ENCODE measurements around the gene PRPF40A.

The PRPF40A gene

GRCh38 chr2:152624805-152625204, 92.5 kb downstream of the PRPF40A start:
- no peaks in the 10 kb centered on the region for H3K4me1 ChIP-seq (ENCODE audit: control extremely low read depth in 1 of 4, control insufficient read depth in 4 of 4, insufficient read depth in 4 of 4, low read length in 3 of 4)

GRCh38 chr2:152623775-152624174, 93.5 kb downstream of the PRPF40A start:
- ChIA-PET POLR2A (no interaction called here), CTCF (interaction anchor here (0.8 to 6.7 kb wide), 6 partner anchors 10 to 448 kb away, joined by 3 to 35 read pairs (median 4); partner anchors contain the start of gene STAM2)
- Histone ChIP-seq H3K4me1 (ENCODE audit: control extremely low read depth in 1 of 4, control insufficient read depth in 4 of 4, insufficient read depth in 4 of 4, low read length in 3 of 4) (no peaks in the 10 kb centered on the region), H3K36me3 (ENCODE audit: control insufficient read depth in 4 of 4, insufficient read depth in 4 of 4, low read length in 3 of 4) (no peaks in the 10 kb centered on the region), H3K27ac (ENCODE audit: insufficient read depth in 1 of 2, low read depth in 1 of 2, low read length in 2 of 2, poor library complexity in 1 of 2, severe bottlenecking in 2 of 2) (no peak overlapping the region), H3K9me3 (ENCODE audit: control extremely low read depth in 1 of 5, control insufficient read depth in 4 of 5, insufficient read depth in 2 of 5, low read depth in 1 of 5, low read length in 4 of 5) (no peaks in the 10 kb centered on the region), H3K4me3 (ENCODE audit: control insufficient read depth in 1 of 7, extremely low read depth in 1 of 7, insufficient read depth in 4 of 7, low read depth in 2 of 7, low read length in 6 of 7) (no peak overlapping the region), H3K27me3 (replicated peaks in 2 of 5; ENCODE audit: control insufficient read depth in 4 of 5, insufficient read depth in 5 of 5, low read length in 4 of 5) (no peaks in the 10 kb centered on the region)
- no peak for DNase-seq
- no CpG with 5 or more reads among the region's 2 CpGs for WGBS (ENCODE audit: insufficient coverage)

More at GRCh38 chr2:152624805-152625204, 92.5 kb downstream of the PRPF40A start:
- no peak overlapping the region for H3K4me3 ChIP-seq (ENCODE audit: control insufficient read depth in 1 of 7, extremely low read depth in 1 of 7, insufficient read depth in 4 of 7, low read depth in 2 of 7, low read length in 6 of 7)
- H3K27me3 ChIP-seq (replicated peaks in 2 of 5; ENCODE audit: control insufficient read depth in 4 of 5, insufficient read depth in 5 of 5, low read length in 4 of 5), result no peaks in the 10 kb centered on the region
- peak in 1 of 3 donors; percentile 14 for DNase-seq
- no peak overlapping the region for H3K27ac ChIP-seq (ENCODE audit: insufficient read depth in 1 of 2, low read depth in 1 of 2, low read length in 2 of 2, poor library complexity in 1 of 2, severe bottlenecking in 2 of 2)
- no CpG with 5 or more reads among the region's 3 CpGs for WGBS (ENCODE audit: insufficient coverage)
- H3K9me3 ChIP-seq (ENCODE audit: control extremely low read depth in 1 of 5, control insufficient read depth in 4 of 5, insufficient read depth in 2 of 5, low read depth in 1 of 5, low read length in 4 of 5), result no peaks in the 10 kb centered on the region
- POLR2A ChIA-PET, result interaction anchor here (1.1 kb wide), 1 partner anchor 449 kb away, joined by 4 read pairs; the partner anchor contains the start of gene STAM2
- no peaks in the 10 kb centered on the region for H3K36me3 ChIP-seq (ENCODE audit: control insufficient read depth in 4 of 4, insufficient read depth in 4 of 4, low read length in 3 of 4)
- CTCF ChIA-PET, result interaction anchor here (4.6 to 6.7 kb wide), 2 partner anchors 11 to 12 kb away, joined by 28 to 35 read pairs; no protein-coding TSS in a partner anchor

GRCh38 chr2:152623076-152623740, 94.1 kb downstream of the PRPF40A start:
- WGBS (ENCODE audit: insufficient coverage), result 97% methylated on average over 12 of the region's 13 CpGs

GRCh38 chr2:152622219-152622618, 95.0 kb downstream of the PRPF40A start:
- CTCF ChIA-PET, result interaction anchor here (1.7 kb wide), 1 partner anchor 12 kb away, joined by 4 read pairs; no protein-coding TSS in a partner anchor
- Histone ChIP-seq H3K9me3 (ENCODE audit: control extremely low read depth in 1 of 5, control insufficient read depth in 4 of 5, insufficient read depth in 2 of 5, low read depth in 1 of 5, low read length in 4 of 5) (no peaks in the 10 kb centered on the region), H3K27me3 (replicated peaks in 2 of 5; ENCODE audit: control insufficient read depth in 4 of 5, insufficient read depth in 5 of 5, low read length in 4 of 5) (no peaks in the 10 kb centered on the region), H3K4me3 (ENCODE audit: control insufficient read depth in 1 of 7, extremely low read depth in 1 of 7, insufficient read depth in 4 of 7, low read depth in 2 of 7, low read length in 6 of 7) (no peak overlapping the region), H3K36me3 (ENCODE audit: control insufficient read depth in 4 of 4, insufficient read depth in 4 of 4, low read length in 3 of 4) (no peaks in the 10 kb centered on the region), H3K27ac (ENCODE audit: insufficient read depth in 1 of 2, low read depth in 1 of 2, low read length in 2 of 2, poor library complexity in 1 of 2, severe bottlenecking in 2 of 2) (no peak overlapping the region), H3K4me1 (ENCODE audit: control extremely low read depth in 1 of 4, control insufficient read depth in 4 of 4, insufficient read depth in 4 of 4, low read length in 3 of 4) (no peaks in the 10 kb centered on the region)
- WGBS (ENCODE audit: insufficient coverage), result no CpG with 5 or more reads among the region's 3 CpGs
- POLR2A ChIA-PET, result no interaction called here
- DNase-seq, result no peak

More at GRCh38 chr2:152623076-152623740, 94.1 kb downstream of the PRPF40A start:
- no peak for DNase-seq
- CTCF ChIA-PET, result interaction anchor here (0.8 to 6.7 kb wide), 5 partner anchors 10 to 447 kb away, joined by 3 to 35 read pairs (median 4); partner anchors contain the start of gene STAM2
- Histone ChIP-seq H3K4me1 (ENCODE audit: control extremely low read depth in 1 of 4, control insufficient read depth in 4 of 4, insufficient read depth in 4 of 4, low read length in 3 of 4) (no peaks in the 10 kb centered on the region), H3K4me3 (ENCODE audit: control insufficient read depth in 1 of 7, extremely low read depth in 1 of 7, insufficient read depth in 4 of 7, low read depth in 2 of 7, low read length in 6 of 7) (no peak overlapping the region), H3K27ac (ENCODE audit: insufficient read depth in 1 of 2, low read depth in 1 of 2, low read length in 2 of 2, poor library complexity in 1 of 2, severe bottlenecking in 2 of 2) (no peak overlapping the region), H3K36me3 (ENCODE audit: control insufficient read depth in 4 of 4, insufficient read depth in 4 of 4, low read length in 3 of 4) (no peaks in the 10 kb centered on the region), H3K27me3 (replicated peaks in 2 of 5; ENCODE audit: control insufficient read depth in 4 of 5, insufficient read depth in 5 of 5, low read length in 4 of 5) (no peaks in the 10 kb centered on the region), H3K9me3 (ENCODE audit: control extremely low read depth in 1 of 5, control insufficient read depth in 4 of 5, insufficient read depth in 2 of 5, low read depth in 1 of 5, low read length in 4 of 5) (no peaks in the 10 kb centered on the region)
- POLR2A ChIA-PET, result no interaction called here

- POLR2A ChIA-PET, result no interaction called here
- WGBS (ENCODE audit: insufficient coverage), result 100% methylated on average over 5 of the region's 9 CpGs
- Histone ChIP-seq H3K36me3 (ENCODE audit: control insufficient read depth in 4 of 4, insufficient read depth in 4 of 4, low read length in 3 of 4) (peaks cover 0 to 2% (median 0%) of the 10 kb centered on the region in 4 experiments), H3K9me3 (ENCODE audit: control extremely low read depth in 1 of 5, control insufficient read depth in 4 of 5, insufficient read depth in 2 of 5, low read depth in 1 of 5, low read length in 4 of 5) (no peaks in the 10 kb centered on the region), H3K4me1 (ENCODE audit: control extremely low read depth in 1 of 4, control insufficient read depth in 4 of 4, insufficient read depth in 4 of 4, low read length in 3 of 4) (no peaks in the 10 kb centered on the region), H3K27ac (ENCODE audit: insufficient read depth in 1 of 2, low read depth in 1 of 2, low read length in 2 of 2, poor library complexity in 1 of 2, severe bottlenecking in 2 of 2) (no peak overlapping the region), H3K27me3 (replicated peaks in 2 of 5; ENCODE audit: control insufficient read depth in 4 of 5, insufficient read depth in 5 of 5, low read length in 4 of 5) (no peaks in the 10 kb centered on the region), H3K4me3 (ENCODE audit: control insufficient read depth in 1 of 7, extremely low read depth in 1 of 7, insufficient read depth in 4 of 7, low read depth in 2 of 7, low read length in 6 of 7) (no peak overlapping the region)
- CTCF ChIA-PET, result interaction anchor here (0.6 to 1.4 kb wide), 3 partner anchors 45 to 693 kb away, joined by 3 to 4 read pairs (median 4); partner anchors contain the start of gene STAM2
- no peak for DNase-seq
Measured at GRCh38 chr2:152620985-152621384, 96.3 kb downstream of the PRPF40A start.

- no peak overlapping the region for H3K27ac ChIP-seq (ENCODE audit: insufficient read depth in 1 of 2, low read depth in 1 of 2, low read length in 2 of 2, poor library complexity in 1 of 2, severe bottlenecking in 2 of 2)
- ChIA-PET POLR2A (no interaction called here), CTCF (interaction anchor here (1.2 to 1.4 kb wide), 2 partner anchors 44 to 445 kb away, joined by 3 to 4 read pairs; partner anchors contain the start of gene STAM2)
- peaks cover 0 to 2% (median 0%) of the 10 kb centered on the region in 4 experiments for H3K36me3 ChIP-seq (ENCODE audit: control insufficient read depth in 4 of 4, insufficient read depth in 4 of 4, low read length in 3 of 4)
- H3K27me3 ChIP-seq (replicated peaks in 2 of 5; ENCODE audit: control insufficient read depth in 4 of 5, insufficient read depth in 5 of 5, low read length in 4 of 5), result no peaks in the 10 kb centered on the region
- no peak overlapping the region for H3K4me3 ChIP-seq (ENCODE audit: control insufficient read depth in 1 of 7, extremely low read depth in 1 of 7, insufficient read depth in 4 of 7, low read depth in 2 of 7, low read length in 6 of 7)
- no peaks in the 10 kb centered on the region for H3K4me1 ChIP-seq (ENCODE audit: control extremely low read depth in 1 of 4, control insufficient read depth in 4 of 4, insufficient read depth in 4 of 4, low read length in 3 of 4)
- no peaks in the 10 kb centered on the region for H3K9me3 ChIP-seq (ENCODE audit: control extremely low read depth in 1 of 5, control insufficient read depth in 4 of 5, insufficient read depth in 2 of 5, low read depth in 1 of 5, low read length in 4 of 5)
- 98% methylated on average over 6 of the region's 7 CpGs for WGBS (ENCODE audit: insufficient coverage)
- DNase-seq, result no peak
Measured at GRCh38 chr2:152620208-152620607, 97.1 kb downstream of the PRPF40A start.

GRCh38 chr2:152618193-152618564, 99.1 kb downstream of the PRPF40A start:
- Histone ChIP-seq H3K4me3 (ENCODE audit: control insufficient read depth in 1 of 7, extremely low read depth in 1 of 7, insufficient read depth in 4 of 7, low read depth in 2 of 7, low read length in 6 of 7) (no peak overlapping the region), H3K36me3 (ENCODE audit: control insufficient read depth in 4 of 4, insufficient read depth in 4 of 4, low read length in 3 of 4) (peaks cover 0 to 2% (median 0%) of the 10 kb centered on the region in 4 experiments), H3K27ac (ENCODE audit: insufficient read depth in 1 of 2, low read depth in 1 of 2, low read length in 2 of 2, poor library complexity in 1 of 2, severe bottlenecking in 2 of 2) (no peak overlapping the region), H3K27me3 (replicated peaks in 2 of 5; ENCODE audit: control insufficient read depth in 4 of 5, insufficient read depth in 5 of 5, low read length in 4 of 5) (no peaks in the 10 kb centered on the region), H3K9me3 (ENCODE audit: control extremely low read depth in 1 of 5, control insufficient read depth in 4 of 5, insufficient read depth in 2 of 5, low read depth in 1 of 5, low read length in 4 of 5) (no peaks in the 10 kb centered on the region), H3K4me1 (ENCODE audit: control extremely low read depth in 1 of 4, control insufficient read depth in 4 of 4, insufficient read depth in 4 of 4, low read length in 3 of 4) (peaks cover 0 to 10% (median 2%) of the 10 kb centered on the region in 4 experiments)
- POLR2A ChIA-PET, result no interaction called here
- CTCF ChIA-PET, result interaction anchor here (0.6 to 1.7 kb wide), 4 partner anchors 17 to 581 kb away, joined by 3 to 6 read pairs (median 3); no protein-coding TSS in a partner anchor
- no peak for DNase-seq
- 93% methylated on average over 4 of the region's 5 CpGs for WGBS (ENCODE audit: insufficient coverage)

All from common myeloid progenitor, CD34-positive (primary cell).